ENCODE results near the gene NOL7.

Gene NOL7

GRCh38 chr6:13649393-13649792, 34.3 kb downstream of the NOL7 start:
- no peak for DNase-seq (ENCODE audit: low read depth in 2 of 3, low spot score in 1 of 3)

GRCh38 chr6:13653296-13653695, 38.2 kb downstream of the NOL7 start:
- no peak for DNase-seq (ENCODE audit: low read depth in 2 of 3, low spot score in 1 of 3)

GRCh38 chr6:13654496-13654895, 39.4 kb downstream of the NOL7 start:
- DNase-seq (ENCODE audit: low read depth in 2 of 3, low spot score in 1 of 3): no peak

- no peak for DNase-seq (ENCODE audit: low read depth in 2 of 3, low spot score in 1 of 3)
These were observed 40.6 kb downstream of the NOL7 start for GRCh38 chr6:13655700-13656099.

- DNase-seq (ENCODE audit: low read depth in 2 of 3, low spot score in 1 of 3): no peak
These were observed 45.1 kb downstream of the NOL7 start for GRCh38 chr6:13660273-13660672.

- no peak for DNase-seq (ENCODE audit: low read depth in 2 of 3, low spot score in 1 of 3)
These were observed 45.8 kb downstream of the NOL7 start for GRCh38 chr6:13660893-13661292.

- DNase-seq (ENCODE audit: low read depth in 2 of 3, low spot score in 1 of 3): no peak
These were observed 46.5 kb downstream of the NOL7 start for GRCh38 chr6:13661647-13662046.

- DNase-seq (ENCODE audit: low read depth in 2 of 3, low spot score in 1 of 3): no peak
These were observed 47.7 kb downstream of the NOL7 start for GRCh38 chr6:13662651-13663334.

- DNase-seq (ENCODE audit: low read depth in 2 of 3, low spot score in 1 of 3): no peak
These were observed 48.9 kb downstream of the NOL7 start for GRCh38 chr6:13663986-13664385.

GRCh38 chr6:13664703-13665352, 49.7 kb downstream of the NOL7 start:
- no peak for DNase-seq (ENCODE audit: low read depth in 2 of 3, low spot score in 1 of 3)

- DNase-seq (ENCODE audit: low read depth in 2 of 3, low spot score in 1 of 3): no peak
These were observed 51.3 kb downstream of the NOL7 start for GRCh38 chr6:13666194-13667105.

GRCh38 chr6:13667655-13668054, 52.5 kb downstream of the NOL7 start:
- no peak for DNase-seq (ENCODE audit: low read depth in 2 of 3, low spot score in 1 of 3)

- DNase-seq (ENCODE audit: low read depth in 2 of 3, low spot score in 1 of 3): no peak
These were observed 53.3 kb downstream of the NOL7 start for GRCh38 chr6:13668291-13668928.

- no peak for DNase-seq (ENCODE audit: low read depth in 2 of 3, low spot score in 1 of 3)
These were observed 54.3 kb downstream of the NOL7 start for GRCh38 chr6:13669476-13669875.

Data from stimulated activated CD4-positive, alpha-beta T cell treated with anti-CD3 and anti-CD28 coated beads, Interleukin-12 subunit alpha, Interleukin-12 subunit beta, amount 100 ng/mL, for 48 hours (primary cell).